ENCODE data around the gene SCN5A. TPM values are rescaled to one million over a fixed set of nuclear protein-coding genes. Genes with fewer than 3 reads are reported as not detected.

SCN5A gene
- total RNA-seq, 1 donor from 2014 or later, result 3.9 TPM

DNA sequence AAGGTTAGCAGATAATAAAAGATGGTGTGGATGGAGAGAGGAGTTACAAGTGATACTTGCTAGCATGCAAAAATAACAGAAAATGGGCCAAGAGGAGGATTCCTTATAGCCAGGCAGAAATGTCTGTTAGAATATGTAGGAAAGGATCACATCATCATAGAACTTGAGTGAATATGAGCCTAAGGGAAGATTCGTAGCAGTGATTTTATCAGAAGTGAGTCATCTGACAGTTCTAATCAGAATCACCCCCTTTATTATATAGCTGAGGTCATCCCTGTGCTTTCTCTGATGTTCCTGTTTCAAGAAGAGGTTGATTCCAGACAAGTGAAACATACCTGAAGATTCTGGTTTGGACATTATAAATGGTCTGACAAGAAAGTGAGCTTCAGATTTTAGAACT is 130.5 kb downstream of the SCN5A start:
- Mint-ChIP-seq H3K4me3 (no peak overlapping the region), H3K27me3 (ENCODE audit: insufficient read depth, low read depth) (no peaks in the 10 kb centered on the region), H3K36me3 (peaks cover 17% of the 10 kb centered on the region), H3K4me1 (peaks cover 4% of the 10 kb centered on the region), H3K27ac (no peak overlapping the region), H3K9me3 (no peaks in the 10 kb centered on the region)
- H3K9me3 ChIP-seq (ENCODE audit: low read depth), result no peaks in the 10 kb centered on the region
- H3K27ac ChIP-seq, result no peak overlapping the region
- no peaks in the 10 kb centered on the region for H3K27me3 ChIP-seq
- peaks cover 5% of the 10 kb centered on the region for H3F3A ChIP-seq (ENCODE audit: low read depth)
- TF ChIP-seq EZH2phosphoT487 (IDR thresholded peaks at IDR 0.05) (no peak), EZH2 (IDR thresholded peaks at IDR 0.05) (no peak)
- TF ChIP-seq, protein P1, sequence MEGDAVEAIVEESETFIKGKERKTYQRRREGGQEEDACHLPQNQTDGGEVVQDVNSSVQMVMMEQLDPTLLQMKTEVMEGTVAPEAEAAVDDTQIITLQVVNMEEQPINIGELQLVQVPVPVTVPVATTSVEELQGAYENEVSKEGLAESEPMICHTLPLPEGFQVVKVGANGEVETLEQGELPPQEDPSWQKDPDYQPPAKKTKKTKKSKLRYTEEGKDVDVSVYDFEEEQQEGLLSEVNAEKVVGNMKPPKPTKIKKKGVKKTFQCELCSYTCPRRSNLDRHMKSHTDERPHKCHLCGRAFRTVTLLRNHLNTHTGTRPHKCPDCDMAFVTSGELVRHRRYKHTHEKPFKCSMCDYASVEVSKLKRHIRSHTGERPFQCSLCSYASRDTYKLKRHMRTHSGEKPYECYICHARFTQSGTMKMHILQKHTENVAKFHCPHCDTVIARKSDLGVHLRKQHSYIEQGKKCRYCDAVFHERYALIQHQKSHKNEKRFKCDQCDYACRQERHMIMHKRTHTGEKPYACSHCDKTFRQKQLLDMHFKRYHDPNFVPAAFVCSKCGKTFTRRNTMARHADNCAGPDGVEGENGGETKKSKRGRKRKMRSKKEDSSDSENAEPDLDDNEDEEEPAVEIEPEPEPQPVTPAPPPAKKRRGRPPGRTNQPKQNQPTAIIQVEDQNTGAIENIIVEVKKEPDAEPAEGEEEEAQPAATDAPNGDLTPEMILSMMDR (IDR thresholded peaks at IDR 0.05), result no peak
- no peak for DNase-seq (ENCODE audit: low spot score)
- H3K9ac ChIP-seq, result no peak overlapping the region
- peaks cover 6% of the 10 kb centered on the region for H4K20me1 ChIP-seq (ENCODE audit: low read depth)
- no peaks in the 10 kb centered on the region for H3K79me2 ChIP-seq (ENCODE audit: low read depth)
- H3K4me3 ChIP-seq, result no peak overlapping the region
- no peak overlapping the region for H3K4me2 ChIP-seq
- no peaks in the 10 kb centered on the region for H3K36me3 ChIP-seq
- H2AFZ ChIP-seq (replicated peaks), result no peak overlapping the region
- peaks cover 21% of the 10 kb centered on the region for H3K4me1 ChIP-seq

DNA sequence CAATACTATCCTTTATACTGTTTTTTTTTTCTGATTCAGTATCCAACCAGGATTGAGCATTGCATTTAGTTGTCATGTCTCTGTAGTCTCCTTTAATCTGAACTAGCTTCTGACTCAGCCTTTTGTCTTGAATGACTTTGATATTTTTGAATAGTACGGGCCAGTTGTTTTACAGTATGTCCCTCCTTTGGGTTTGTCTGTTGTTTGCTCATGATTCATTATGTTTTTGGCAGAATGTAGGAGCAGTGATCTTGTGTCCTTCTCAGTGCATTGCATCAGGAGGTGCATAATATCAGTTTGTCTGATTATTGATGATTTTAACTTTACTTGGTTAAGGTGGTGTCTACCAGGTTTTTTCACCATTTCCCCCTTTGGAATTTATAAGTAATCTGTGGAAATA is 132.8 kb downstream of the SCN5A start:
- Histone ChIP-seq H2AFZ (replicated peaks) (no peak overlapping the region), H3K27ac (no peak overlapping the region), H3K9ac (no peak overlapping the region), H4K20me1 (ENCODE audit: low read depth) (peaks cover 2% of the 10 kb centered on the region), H3K27me3 (no peaks in the 10 kb centered on the region), H3K79me2 (ENCODE audit: low read depth) (no peaks in the 10 kb centered on the region), H3K4me1 (peaks cover 21% of the 10 kb centered on the region), H3K4me2 (no peak overlapping the region), H3K36me3 (no peaks in the 10 kb centered on the region), H3F3A (ENCODE audit: low read depth) (peaks cover 5% of the 10 kb centered on the region), H3K9me3 (ENCODE audit: low read depth) (no peaks in the 10 kb centered on the region), H3K4me3 (no peak overlapping the region)
- Mint-ChIP-seq H3K9me3 (no peaks in the 10 kb centered on the region), H3K4me1 (peaks cover 4% of the 10 kb centered on the region), H3K36me3 (peaks cover 15% of the 10 kb centered on the region), H3K27ac (no peak overlapping the region), H3K27me3 (ENCODE audit: insufficient read depth, low read depth) (no peaks in the 10 kb centered on the region), H3K4me3 (no peak overlapping the region)
- DNase-seq (ENCODE audit: low spot score), result no peak
- TF ChIP-seq, protein P1 (IDR thresholded peaks at IDR 0.05), result no peak
- TF ChIP-seq EZH2 (IDR thresholded peaks at IDR 0.05) (no peak), EZH2phosphoT487 (IDR thresholded peaks at IDR 0.05) (no peak)

DNA sequence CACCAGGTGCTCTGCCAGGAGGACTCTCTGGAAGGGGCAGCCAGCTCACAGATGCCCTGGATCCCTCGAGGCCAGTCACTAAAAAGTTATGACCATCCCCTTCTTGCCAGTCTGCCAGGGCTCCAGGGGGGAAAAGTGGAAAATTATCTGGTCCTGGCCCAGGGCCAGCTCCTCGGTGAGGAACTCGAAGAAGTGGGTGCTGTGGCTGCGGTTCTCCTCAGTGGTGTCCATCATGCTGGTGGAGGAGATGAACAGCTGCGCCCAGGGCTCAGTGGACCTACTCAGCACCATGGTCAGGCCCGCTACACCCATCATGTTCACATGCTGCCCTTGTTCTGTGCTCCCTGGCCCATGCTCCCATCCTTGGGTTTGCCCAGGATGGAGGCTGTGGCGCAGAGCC is 134.1 kb downstream of the SCN5A start:
- Mint-ChIP-seq H3K4me1 (peaks cover 4% of the 10 kb centered on the region), H3K4me3 (no peak overlapping the region), H3K27me3 (ENCODE audit: insufficient read depth, low read depth) (no peaks in the 10 kb centered on the region), H3K9me3 (no peaks in the 10 kb centered on the region), H3K27ac (no peak overlapping the region), H3K36me3 (peaks cover 15% of the 10 kb centered on the region)
- H3K27me3 ChIP-seq, result no peaks in the 10 kb centered on the region
- no peak overlapping the region for H3K27ac ChIP-seq
- peaks cover 12% of the 10 kb centered on the region for H3K4me1 ChIP-seq
- H3K4me2 ChIP-seq, result no peak overlapping the region
- H2AFZ ChIP-seq (replicated peaks), result no peak overlapping the region
- H3K9ac ChIP-seq, result no peak overlapping the region
- TF ChIP-seq EZH2 (IDR thresholded peaks at IDR 0.05) (no peak), EZH2phosphoT487 (IDR thresholded peaks at IDR 0.05) (no peak)
- TF ChIP-seq, protein P1 (IDR thresholded peaks at IDR 0.05), result no peak
- DNase-seq (ENCODE audit: low spot score), result no peak
- H3K79me2 ChIP-seq (ENCODE audit: low read depth), result no peaks in the 10 kb centered on the region
- no peaks in the 10 kb centered on the region for H4K20me1 ChIP-seq (ENCODE audit: low read depth)
- no peaks in the 10 kb centered on the region for H3K36me3 ChIP-seq
- no peak overlapping the region for H3K4me3 ChIP-seq
- H3F3A ChIP-seq (ENCODE audit: low read depth), result no peaks in the 10 kb centered on the region
- H3K9me3 ChIP-seq (ENCODE audit: low read depth), result no peaks in the 10 kb centered on the region
